ENCODE measurements around the gene MRC2. TPM values are rescaled to one million over a fixed set of nuclear protein-coding genes. Genes with fewer than 3 reads are reported as not detected.
A peak's percentile ranks its signal among the peaks of the same experiment; 100 is the strongest.

MRC2 gene
- total and polyA plus RNA-seq, 9 of the 15 experiments (the other 6 are each of a cell fraction or from before 2014, with no cell fraction given), result 0.28 to 11.5 (median 6.6) TPM

GRCh38 chr17:62681061-62681938 lies 53.8 kb downstream of the MRC2 start (continued):
- no peak; the same call in 1 of the 2 replicates for TF ChIP-seq CUX1 (CRISPR knock-in tag; IDR thresholded peaks at IDR 0.05)
- no peak for TF ChIP-seq ZNF398 (CRISPR knock-in tag; IDR thresholded peaks at IDR 0.05)
- 0 out of 2 replicates have a peak, but pooled peaks have one; percentile 43 for TF ChIP-seq MEF2A (IDR thresholded peaks at IDR 0.05; ENCODE audit: control insufficient read depth, low read depth, low read length)
- no peak for TF ChIP-seq ATF1 (CRISPR knock-in tag; IDR thresholded peaks at IDR 0.05)
- TF ChIP-seq ATF1 (tag; IDR thresholded peaks at IDR 0.05), result peak; percentile 58
- TF ChIP-seq ZNF175 (CRISPR knock-in tag; IDR thresholded peaks at IDR 0.05; ENCODE audit: low read depth), result peak; percentile 81; the same call in 1 of the 2 replicates
- TF ChIP-seq RBM25 (IDR thresholded peaks at IDR 0.05; ENCODE audit: low read depth, low read length, severe bottlenecking), result peak; percentile 30
- TF ChIP-seq SRSF7 (optimal IDR thresholded peaks at IDR 0.05; ENCODE audit: low read depth, low read length), result no peak
- no peak for TF ChIP-seq NUFIP1 (IDR thresholded peaks at IDR 0.05; ENCODE audit: partially characterized antibody)
- TF ChIP-seq DPF2 (IDR thresholded peaks at IDR 0.05), result peak; percentile 96
- TF ChIP-seq NONO (IDR thresholded peaks at IDR 0.05; ENCODE audit: low read depth in 2 of 2, low read length in 1 of 2), result peak in 1 of 2 experiments; percentile 79; a peak in 2 of 4 replicates
- TF ChIP-seq BHLHE40 (IDR thresholded peaks at IDR 0.05; ENCODE audit: low read length), result peak; percentile 35; the same call in 1 of the 2 replicates
- no peak for TF ChIP-seq RBM15 (IDR thresholded peaks at IDR 0.05; ENCODE audit: insufficient read depth, low read length)
- no peak for TF ChIP-seq KLF10 (CRISPR knock-in tag; IDR thresholded peaks at IDR 0.05)
- no peak for TF ChIP-seq COPS2 (conservative IDR thresholded peaks at IDR 0.05)
- peak; percentile 61; the same call in 1 of the 2 replicates for TF ChIP-seq ZEB2 (IDR thresholded peaks at IDR 0.05)
- TF ChIP-seq E2F4 (CRISPR knock-in tag; IDR thresholded peaks at IDR 0.05; ENCODE audit: low read depth), result no peak
- TF ChIP-seq CBX3 (IDR thresholded peaks at IDR 0.05; ENCODE audit: borderline replicate concordance in 1 of 2, low read length in 2 of 2), result no peak
- no peak for TF ChIP-seq ZNF57 (CRISPR knock-in tag; IDR thresholded peaks at IDR 0.05)
- TF ChIP-seq SNIP1 (IDR thresholded peaks at IDR 0.05; ENCODE audit: low read depth), result no peak
- no peak for TF ChIP-seq KHSRP (IDR thresholded peaks at IDR 0.05)
- no peak for TF ChIP-seq BCL6 (CRISPR knock-in tag; IDR thresholded peaks at IDR 0.05)

All from K562 (cell line).